ENCODE data around the gene CDC7.
A peak's percentile ranks its signal among the peaks of the same experiment; 100 is the strongest.

Gene CDC7

GRCh38 chr1:91501971-91502671, 1.5 kb downstream of the CDC7 start:
- H3K27ac ChIP-seq (ENCODE audit: insufficient read depth in 1 of 2, low read depth in 1 of 2, low read length in 2 of 2, poor library complexity in 1 of 2, severe bottlenecking in 2 of 2) = peak overlapping the region; percentile 80 to 86
- peak in 2 of 3 donors; percentile 51 to 68 for DNase-seq
- peaks cover 0 to 6% (median 0%) of the 10 kb centered on the region in 4 experiments for H3K36me3 ChIP-seq (ENCODE audit: control insufficient read depth in 4 of 4, insufficient read depth in 4 of 4, low read length in 3 of 4)
- WGBS (ENCODE audit: insufficient coverage) = 45% methylated on average over 4 of the region's 5 CpGs
- H3K27me3 ChIP-seq (replicated peaks in 2 of 5; ENCODE audit: control insufficient read depth in 4 of 5, insufficient read depth in 5 of 5, low read length in 4 of 5) = no peaks in the 10 kb centered on the region
- peaks cover 15 to 57% (median 25%) of the 10 kb centered on the region in 4 experiments for H3K4me1 ChIP-seq (ENCODE audit: control extremely low read depth in 1 of 4, control insufficient read depth in 4 of 4, insufficient read depth in 4 of 4, low read length in 3 of 4)
- no peaks in the 10 kb centered on the region for H3K9me3 ChIP-seq (ENCODE audit: control extremely low read depth in 1 of 5, control insufficient read depth in 4 of 5, insufficient read depth in 2 of 5, low read depth in 1 of 5, low read length in 4 of 5)
- H3K4me3 ChIP-seq (ENCODE audit: control insufficient read depth in 1 of 7, extremely low read depth in 1 of 7, insufficient read depth in 4 of 7, low read depth in 2 of 7, low read length in 6 of 7) = peak overlapping the region in 6 of 7 experiments; percentile 80 to 97 (median 93)
- CTCF ChIA-PET = interaction anchor here (0.9 to 7.6 kb wide), 6 partner anchors 11 to 382 kb away, joined by 3 to 45 read pairs (median 4); no protein-coding TSS in a partner anchor
- POLR2A ChIA-PET = no interaction called here

GRCh38 chr1:91502672-91503184, 2.1 kb downstream of the CDC7 start:
- POLR2A ChIA-PET = no interaction called here
- DNase-seq = no peak
- H3K27ac ChIP-seq (ENCODE audit: insufficient read depth in 1 of 2, low read depth in 1 of 2, low read length in 2 of 2, poor library complexity in 1 of 2, severe bottlenecking in 2 of 2) = no peak overlapping the region

GRCh38 chr1:91503332-91503900, 2.8 kb downstream of the CDC7 start:
- CTCF ChIA-PET = interaction anchor here (1.0 to 7.6 kb wide), 5 partner anchors 8 to 337 kb away, joined by 3 to 45 read pairs (median 3); partner anchors contain the start of gene HFM1
- Histone ChIP-seq H3K4me3 (ENCODE audit: control insufficient read depth in 1 of 7, extremely low read depth in 1 of 7, insufficient read depth in 4 of 7, low read depth in 2 of 7, low read length in 6 of 7) (no peak overlapping the region), H3K27ac (ENCODE audit: insufficient read depth in 1 of 2, low read depth in 1 of 2, low read length in 2 of 2, poor library complexity in 1 of 2, severe bottlenecking in 2 of 2) (no peak overlapping the region), H3K36me3 (ENCODE audit: control insufficient read depth in 4 of 4, insufficient read depth in 4 of 4, low read length in 3 of 4) (peaks cover 0 to 8% (median 0%) of the 10 kb centered on the region in 4 experiments), H3K9me3 (ENCODE audit: control extremely low read depth in 1 of 5, control insufficient read depth in 4 of 5, insufficient read depth in 2 of 5, low read depth in 1 of 5, low read length in 4 of 5) (no peaks in the 10 kb centered on the region), H3K27me3 (replicated peaks in 2 of 5; ENCODE audit: control insufficient read depth in 4 of 5, insufficient read depth in 5 of 5, low read length in 4 of 5) (no peaks in the 10 kb centered on the region), H3K4me1 (ENCODE audit: control extremely low read depth in 1 of 4, control insufficient read depth in 4 of 4, insufficient read depth in 4 of 4, low read length in 3 of 4) (peaks cover 15 to 57% (median 25%) of the 10 kb centered on the region in 4 experiments)
- POLR2A ChIA-PET = no interaction called here
- DNase-seq = no peak

More at GRCh38 chr1:91502672-91503184, 2.1 kb downstream of the CDC7 start:
- Histone ChIP-seq H3K9me3 (ENCODE audit: control extremely low read depth in 1 of 5, control insufficient read depth in 4 of 5, insufficient read depth in 2 of 5, low read depth in 1 of 5, low read length in 4 of 5) (no peaks in the 10 kb centered on the region), H3K27me3 (replicated peaks in 2 of 5; ENCODE audit: control insufficient read depth in 4 of 5, insufficient read depth in 5 of 5, low read length in 4 of 5) (no peaks in the 10 kb centered on the region), H3K36me3 (ENCODE audit: control insufficient read depth in 4 of 4, insufficient read depth in 4 of 4, low read length in 3 of 4) (peaks cover 0 to 6% (median 0%) of the 10 kb centered on the region in 4 experiments), H3K4me1 (ENCODE audit: control extremely low read depth in 1 of 4, control insufficient read depth in 4 of 4, insufficient read depth in 4 of 4, low read length in 3 of 4) (peaks cover 15 to 57% (median 25%) of the 10 kb centered on the region in 4 experiments), H3K4me3 (ENCODE audit: control insufficient read depth in 1 of 7, extremely low read depth in 1 of 7, insufficient read depth in 4 of 7, low read depth in 2 of 7, low read length in 6 of 7) (peak overlapping the region in 1 of 7 experiments; percentile 89)
- WGBS (ENCODE audit: insufficient coverage) = 67% methylated on average over 1 of the region's 2 CpGs
- CTCF ChIA-PET = interaction anchor here (1.0 to 7.6 kb wide), 5 partner anchors 10 to 337 kb away, joined by 3 to 45 read pairs (median 4); partner anchors contain the start of gene HFM1

GRCh38 chr1:91503975-91504530, 3.4 kb downstream of the CDC7 start:
- peaks cover 0 to 14% (median 2%) of the 10 kb centered on the region in 4 experiments for H3K36me3 ChIP-seq (ENCODE audit: control insufficient read depth in 4 of 4, insufficient read depth in 4 of 4, low read length in 3 of 4)
- no peaks in the 10 kb centered on the region for H3K9me3 ChIP-seq (ENCODE audit: control extremely low read depth in 1 of 5, control insufficient read depth in 4 of 5, insufficient read depth in 2 of 5, low read depth in 1 of 5, low read length in 4 of 5)
- DNase-seq = no peak
- no peak overlapping the region for H3K27ac ChIP-seq (ENCODE audit: insufficient read depth in 1 of 2, low read depth in 1 of 2, low read length in 2 of 2, poor library complexity in 1 of 2, severe bottlenecking in 2 of 2)
- H3K27me3 ChIP-seq (replicated peaks in 2 of 5; ENCODE audit: control insufficient read depth in 4 of 5, insufficient read depth in 5 of 5, low read length in 4 of 5) = no peaks in the 10 kb centered on the region
- ChIA-PET POLR2A (no interaction called here), CTCF (interaction anchor here (0.9 to 7.6 kb wide), 5 partner anchors 9 to 424 kb away, joined by 3 to 45 read pairs (median 3); no protein-coding TSS in a partner anchor)
- H3K4me3 ChIP-seq (ENCODE audit: control insufficient read depth in 1 of 7, extremely low read depth in 1 of 7, insufficient read depth in 4 of 7, low read depth in 2 of 7, low read length in 6 of 7) = no peak overlapping the region
- WGBS (ENCODE audit: insufficient coverage) = 100% methylated on average over 1 of the region's 1 CpG
- H3K4me1 ChIP-seq (ENCODE audit: control extremely low read depth in 1 of 4, control insufficient read depth in 4 of 4, insufficient read depth in 4 of 4, low read length in 3 of 4) = peaks cover 15 to 55% (median 25%) of the 10 kb centered on the region in 4 experiments

GRCh38 chr1:91505086-91505485, 4.4 kb downstream of the CDC7 start:
- POLR2A ChIA-PET = no interaction called here
- Histone ChIP-seq H3K9me3 (ENCODE audit: control extremely low read depth in 1 of 5, control insufficient read depth in 4 of 5, insufficient read depth in 2 of 5, low read depth in 1 of 5, low read length in 4 of 5) (no peaks in the 10 kb centered on the region), H3K36me3 (ENCODE audit: control insufficient read depth in 4 of 4, insufficient read depth in 4 of 4, low read length in 3 of 4) (peaks cover 0 to 24% (median 5%) of the 10 kb centered on the region in 4 experiments), H3K27me3 (replicated peaks in 2 of 5; ENCODE audit: control insufficient read depth in 4 of 5, insufficient read depth in 5 of 5, low read length in 4 of 5) (no peaks in the 10 kb centered on the region), H3K4me3 (ENCODE audit: control insufficient read depth in 1 of 7, extremely low read depth in 1 of 7, insufficient read depth in 4 of 7, low read depth in 2 of 7, low read length in 6 of 7) (peak overlapping the region in 1 of 7 experiments; percentile 24), H3K27ac (ENCODE audit: insufficient read depth in 1 of 2, low read depth in 1 of 2, low read length in 2 of 2, poor library complexity in 1 of 2, severe bottlenecking in 2 of 2) (no peak overlapping the region), H3K4me1 (ENCODE audit: control extremely low read depth in 1 of 4, control insufficient read depth in 4 of 4, insufficient read depth in 4 of 4, low read length in 3 of 4) (peaks cover 12 to 44% (median 21%) of the 10 kb centered on the region in 4 experiments)
- CTCF ChIA-PET = interaction anchor here (0.7 to 15.1 kb wide), 4 partner anchors 19 to 424 kb away, joined by 3 to 179 read pairs (median 8); no protein-coding TSS in a partner anchor
- no peak for DNase-seq
- WGBS (ENCODE audit: insufficient coverage) = 80% methylated on average over 3 of the region's 3 CpGs

- H3K4me3 ChIP-seq (ENCODE audit: control insufficient read depth in 1 of 7, extremely low read depth in 1 of 7, insufficient read depth in 4 of 7, low read depth in 2 of 7, low read length in 6 of 7) = no peak overlapping the region
- H3K27me3 ChIP-seq (replicated peaks in 2 of 5; ENCODE audit: control insufficient read depth in 4 of 5, insufficient read depth in 5 of 5, low read length in 4 of 5) = no peaks in the 10 kb centered on the region
- 89% methylated on average over 3 of the region's 4 CpGs for WGBS (ENCODE audit: insufficient coverage)
- no peaks in the 10 kb centered on the region for H3K9me3 ChIP-seq (ENCODE audit: control extremely low read depth in 1 of 5, control insufficient read depth in 4 of 5, insufficient read depth in 2 of 5, low read depth in 1 of 5, low read length in 4 of 5)
- peaks cover 2 to 30% (median 5%) of the 10 kb centered on the region in 4 experiments for H3K36me3 ChIP-seq (ENCODE audit: control insufficient read depth in 4 of 4, insufficient read depth in 4 of 4, low read length in 3 of 4)
- DNase-seq = no peak
- ChIA-PET CTCF (interaction anchor here (0.8 to 15.1 kb wide), 7 partner anchors 9 to 423 kb away, joined by 3 to 179 read pairs (median 4); no protein-coding TSS in a partner anchor), POLR2A (interaction anchor here (0.6 kb wide), 1 partner anchor 799 kb away, joined by 3 read pairs; no protein-coding TSS in a partner anchor)
- peaks cover 8 to 36% (median 17%) of the 10 kb centered on the region in 4 experiments for H3K4me1 ChIP-seq (ENCODE audit: control extremely low read depth in 1 of 4, control insufficient read depth in 4 of 4, insufficient read depth in 4 of 4, low read length in 3 of 4)
- H3K27ac ChIP-seq (ENCODE audit: insufficient read depth in 1 of 2, low read depth in 1 of 2, low read length in 2 of 2, poor library complexity in 1 of 2, severe bottlenecking in 2 of 2) = no peak overlapping the region
Measured at GRCh38 chr1:91506071-91506470, 5.4 kb downstream of the CDC7 start.
